BJ (cell line): Measurements from ENCODE around the gene MON1A. TPM values are rescaled to one million over a fixed set of nuclear protein-coding genes. Genes with fewer than 3 reads are reported as not detected.
"Not testable (repeated sequence)": the region's sequence is repeated elsewhere in the genome, so short reads cannot be mapped to it uniquely, and the experiment has no call there.

ENCODE experiments used
- CTCF ChIA-PET: fragments of 350-600 bp; formaldehyde crosslinking; extraction: SDS; loops from one replicate; lab custom pipeline; 2021; ENCODE audit warnings: antibody characterized with exemption, inconsistent platforms; lab: Yijun Ruan, JAX
- POLR2A ChIA-PET: fragments of 300-600 bp; sonication (Branson Sonifier 250); formaldehyde crosslinking; extraction: SDS; loops from one replicate; lab custom pipeline; 2021; ENCODE audit warnings: antibody characterized with exemption; lab: Charles Lee
- DNase-seq: peaks from one replicate; pipeline ENCODE4 v3.0.0-alpha.2; 2011; ENCODE audit warnings: low read depth
- H3K27me3 ChIP-seq: 2 replicates; pipeline ENCODE4 v1.6.0; 2011; ENCODE audit warnings: low read length; ENCODE audit not compliant: control insufficient read depth, insufficient read depth
- H3K36me3 ChIP-seq: 2 replicates; pipeline ENCODE4 v1.5.1; 2011; ENCODE audit warnings: low read length; ENCODE audit not compliant: control insufficient read depth, insufficient read depth
- H3K4me3 ChIP-seq: 2 replicates; pipeline ENCODE4 v1.5.1; 2011; ENCODE audit warnings: low read depth, mild to moderate bottlenecking, control low read depth, low read length
- polyA plus RNA-seq: library from polyadenylated mRNA; depleted of rRNA; stranded (reverse); fragments of >200 nt; gene quantifications from 2 replicates; pipeline ENCODE4 v1.2.3, GENCODE V29; 2011
- TF ChIP-seq, protein P1 (sequence below): IDR thresholded peaks from 2 replicates; pipeline ENCODE4 v1.5.1; 2011; ENCODE audit warnings: low read depth, mild to moderate bottlenecking, control low read depth, inconsistent platforms, low read length, moderate library complexity; ENCODE audit not compliant: insufficient read depth

The MON1A gene
- polyA plus RNA-seq, 1 experiment: 14.1 TPM

DNA sequence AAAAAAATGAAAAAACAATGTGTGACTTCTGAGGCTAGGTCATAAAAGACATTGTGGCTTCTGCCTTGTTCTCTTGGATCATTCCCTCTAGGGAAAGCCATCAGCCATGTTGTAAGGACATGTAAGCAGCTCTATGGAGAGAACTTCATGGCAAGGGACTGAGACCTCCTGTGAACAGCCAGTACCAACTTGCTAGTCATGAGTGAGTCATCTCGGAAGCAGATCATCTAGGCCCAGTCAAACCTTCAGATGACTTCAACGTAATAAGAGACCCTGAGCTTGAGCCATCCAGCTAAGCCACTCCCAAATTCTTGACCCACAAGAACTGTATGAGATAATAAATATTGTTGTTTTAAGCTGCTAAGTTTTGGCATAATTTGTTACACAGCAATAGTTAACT lies 4.9 kb downstream of the MON1A start:
- no peaks in the 10 kb centered on the region for H3K27me3 ChIP-seq
- TF ChIP-seq, protein P1, sequence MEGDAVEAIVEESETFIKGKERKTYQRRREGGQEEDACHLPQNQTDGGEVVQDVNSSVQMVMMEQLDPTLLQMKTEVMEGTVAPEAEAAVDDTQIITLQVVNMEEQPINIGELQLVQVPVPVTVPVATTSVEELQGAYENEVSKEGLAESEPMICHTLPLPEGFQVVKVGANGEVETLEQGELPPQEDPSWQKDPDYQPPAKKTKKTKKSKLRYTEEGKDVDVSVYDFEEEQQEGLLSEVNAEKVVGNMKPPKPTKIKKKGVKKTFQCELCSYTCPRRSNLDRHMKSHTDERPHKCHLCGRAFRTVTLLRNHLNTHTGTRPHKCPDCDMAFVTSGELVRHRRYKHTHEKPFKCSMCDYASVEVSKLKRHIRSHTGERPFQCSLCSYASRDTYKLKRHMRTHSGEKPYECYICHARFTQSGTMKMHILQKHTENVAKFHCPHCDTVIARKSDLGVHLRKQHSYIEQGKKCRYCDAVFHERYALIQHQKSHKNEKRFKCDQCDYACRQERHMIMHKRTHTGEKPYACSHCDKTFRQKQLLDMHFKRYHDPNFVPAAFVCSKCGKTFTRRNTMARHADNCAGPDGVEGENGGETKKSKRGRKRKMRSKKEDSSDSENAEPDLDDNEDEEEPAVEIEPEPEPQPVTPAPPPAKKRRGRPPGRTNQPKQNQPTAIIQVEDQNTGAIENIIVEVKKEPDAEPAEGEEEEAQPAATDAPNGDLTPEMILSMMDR: no peak
- CTCF ChIA-PET: interaction anchor here (0.7 to 1.6 kb wide), 3 partner anchors 19 to 198 kb away, joined by 3 to 4 read pairs (median 4); partner anchors contain the start of gene INKA1
- DNase-seq: no peak
- no peak overlapping the region for H3K4me3 ChIP-seq
- POLR2A ChIA-PET: interaction anchor here (0.7 kb wide), 1 partner anchor 10 kb away, joined by 4 read pairs; no protein-coding TSS in a partner anchor
- H3K36me3 ChIP-seq: no peaks in the 10 kb centered on the region; the same call in 1 of the 2 replicates

- CTCF ChIA-PET: interaction anchor here (1.1 to 1.3 kb wide), 2 partner anchors 11 kb away, joined by 3 read pairs; partner anchors contain the start of gene MON1A
- H3K4me3 ChIP-seq, H3K36me3 ChIP-seq, H3K27me3 ChIP-seq, POLR2A ChIA-PET, DNase-seq: not testable (repeated sequence)
These were observed 11.6 kb downstream of the MON1A start for GRCh38 chr3:49917806-49918590.

- no peak overlapping the region for H3K4me3 ChIP-seq
- peaks cover 3% of the 10 kb centered on the region; the same call in 1 of the 2 replicates for H3K36me3 ChIP-seq
- CTCF ChIA-PET: interaction anchor here (0.6 to 1.1 kb wide), 2 partner anchors 13 to 20 kb away, joined by 3 to 4 read pairs; partner anchors contain the start of gene MON1A
- H3K27me3 ChIP-seq: no peaks in the 10 kb centered on the region
- DNase-seq: no peak
- TF ChIP-seq, protein P1: no peak
- POLR2A ChIA-PET: no interaction called here
These were observed 12.9 kb downstream of the MON1A start for GRCh38 chr3:49916686-49917085.

- CTCF ChIA-PET: interaction anchor here (1.2 kb wide), 1 partner anchor 9 kb away, joined by 7 read pairs; no protein-coding TSS in a partner anchor
- H3K36me3 ChIP-seq: peaks cover 8% of the 10 kb centered on the region
- no peak for DNase-seq
- no peaks in the 10 kb centered on the region for H3K27me3 ChIP-seq
- no peak overlapping the region for H3K4me3 ChIP-seq
- TF ChIP-seq, protein P1: no peak
- POLR2A ChIA-PET: interaction anchor here (0.5 kb wide), 1 partner anchor 9 kb away, joined by 4 read pairs; no protein-coding TSS in a partner anchor
These were observed 14.7 kb downstream of the MON1A start for GRCh38 chr3:49914906-49915305.

GRCh38 chr3:49912881-49913281 lies 16.7 kb downstream of the MON1A start:
- Histone ChIP-seq H3K27me3 (no peaks in the 10 kb centered on the region), H3K4me3 (no peak overlapping the region), H3K36me3 (peaks cover 8% of the 10 kb centered on the region)
- TF ChIP-seq, protein P1: no peak
- POLR2A ChIA-PET: no interaction called here
- DNase-seq: no peak
- CTCF ChIA-PET: no interaction called here
